Fibroblast of peridontal ligament (primary cell): ENCODE measurements around the gene MRGPRG.
"Not testable (repeated sequence)": the region's sequence is repeated elsewhere in the genome, so short reads cannot be mapped to it uniquely, and the experiment has no call there.

Source experiments
- DNase-seq: peaks from one replicate; pipeline ENCODE4 v3.0.0-alpha.2; 2010; ENCODE audit errors: extremely low read depth

The MRGPRG gene

GRCh38 chr11:3218483-3219280 is at the start of gene MRGPRG:
TSS of gene MRGPRG (minus strand) at chr11:3218813. CDS start at chr11:3218813, 0 bp downstream.
- no peak for DNase-seq

GRCh38 chr11:3262548-3262947 is 43.9 kb upstream of the MRGPRG start:
- DNase-seq: not testable (repeated sequence)

- DNase-seq: not testable (repeated sequence)
Observed at GRCh38 chr11:3261831-3262230, 43.2 kb upstream of the MRGPRG start.

GRCh38 chr11:3257509-3257908 is 38.9 kb upstream of the MRGPRG start:
- not testable (repeated sequence) for DNase-seq

GRCh38 chr11:3255241-3255640 is 36.6 kb upstream of the MRGPRG start:
- DNase-seq: not testable (repeated sequence)

- not testable (repeated sequence) for DNase-seq
Observed at GRCh38 chr11:3254773-3255172, 36.2 kb upstream of the MRGPRG start.

- DNase-seq: no peak
Observed at GRCh38 chr11:3245071-3245470, 26.5 kb upstream of the MRGPRG start.

- DNase-seq: no peak
Observed at GRCh38 chr11:3243880-3244279, 25.3 kb upstream of the MRGPRG start.

- DNase-seq: no peak
Observed at GRCh38 chr11:3237119-3237518, 18.5 kb upstream of the MRGPRG start.

- DNase-seq: no peak
Observed at GRCh38 chr11:3234846-3235245, 16.2 kb upstream of the MRGPRG start.

GRCh38 chr11:3232956-3233355 is 14.3 kb upstream of the MRGPRG start:
- DNase-seq: no peak

- DNase-seq: peak; percentile 5
Observed at GRCh38 chr11:3231851-3232744, 13.5 kb upstream of the MRGPRG start, which contains the start of gene MRGPRE. TSS of gene MRGPRE (minus strand) at chr11:3232417. CDS start at chr11:3228799, 3,618 bp downstream.

- DNase-seq: no peak
Observed at GRCh38 chr11:3231550-3231850, 12.9 kb upstream of the MRGPRG start.

- DNase-seq: no peak
Observed at GRCh38 chr11:3230636-3231549, 12.3 kb upstream of the MRGPRG start.

GRCh38 chr11:3229673-3230630 is 11.3 kb upstream of the MRGPRG start:
- DNase-seq: no peak

- DNase-seq: no peak
Observed at GRCh38 chr11:3228445-3228829, 9.8 kb upstream of the MRGPRG start.

GRCh38 chr11:3227568-3228444 is 9.2 kb upstream of the MRGPRG start:
- no peak for DNase-seq

- DNase-seq: no peak
Observed at GRCh38 chr11:3226846-3227567, 8.4 kb upstream of the MRGPRG start.
